H1 (cell line): Measurements from ENCODE around the gene CHST1. TPM values are rescaled to one million over a fixed set of nuclear protein-coding genes. Genes with fewer than 3 reads are reported as not detected.
A peak's percentile ranks its signal among the peaks of the same experiment; 100 is the strongest.

ENCODE experiments used
- CTCF ChIA-PET: fragments of 300-600 bp; sonication (Branson Sonifier 250); formaldehyde crosslinking; loops from one replicate; lab custom pipeline; 2021; ENCODE audit not compliant: partially characterized antibody; lab: Charles Lee
- POLR2A ChIA-PET: fragments of 300-600 bp; sonication (Branson Sonifier 250); formaldehyde crosslinking; loops from one replicate; lab custom pipeline; 2021; ENCODE audit warnings: inconsistent platforms; ENCODE audit not compliant: partially characterized antibody; lab: Charles Lee
- DNase-seq, 2 experiments: peaks; one replicate each; pipeline versions ENCODE4 v3.0.0 to v3.0.0-alpha.2; 2010 to 2022; ENCODE audit warnings: low spot score in 2 of 2, low read depth in 1 of 2, mixed read lengths in 1 of 2
- FAIRE-seq: peaks from 2 replicates; lab custom pipeline; 2011; peaks lifted over from hg19 to GRCh38; lab: Jason Lieb, UNC
- H2AFZ ChIP-seq: 2 replicates; pipeline ENCODE4 v1.8.1; 2012; ENCODE audit warnings: low read length, inconsistent platforms
- H2AK5ac ChIP-seq: 2 replicates; pipeline ENCODE4 v1.6.1; 2013; ENCODE audit warnings: low read depth, low read length
- H2BK120ac ChIP-seq: replicated peaks from 2 replicates; pipeline ENCODE3; 2013; ENCODE audit warnings: low read depth, low read length, inconsistent platforms
- H2BK12ac ChIP-seq: 2 replicates; pipeline ENCODE4 v1.6.1; 2013; ENCODE audit warnings: low read depth, low read length
- H2BK15ac ChIP-seq: 2 replicates; pipeline ENCODE4 v1.6.1; 2013; ENCODE audit warnings: low read length
- H2BK20ac ChIP-seq: 2 replicates; pipeline ENCODE4 v1.6.1; 2013; ENCODE audit warnings: low read length
- H2BK5ac ChIP-seq: 2 replicates; pipeline ENCODE4 v1.6.1; 2013; ENCODE audit warnings: low read depth, low read length
- H3K14ac ChIP-seq: 2 replicates; pipeline ENCODE4 v1.6.1; 2013; ENCODE audit warnings: inconsistent platforms; ENCODE audit not compliant: insufficient read length
- H3K18ac ChIP-seq: 2 replicates; pipeline ENCODE4 v1.6.1; 2013; ENCODE audit warnings: low read length; ENCODE audit errors: extremely low read depth
- H3K23ac ChIP-seq: 2 replicates; pipeline ENCODE4 v1.6.1; 2013; ENCODE audit warnings: inconsistent platforms; ENCODE audit not compliant: insufficient read length
- H3K23me2 ChIP-seq: 2 replicates; pipeline ENCODE4 v1.6.1; 2013; ENCODE audit warnings: low read depth, low read length
- H3K27ac ChIP-seq: 2 replicates; pipeline ENCODE4 v1.6.1; 2011; ENCODE audit warnings: low read depth, low read length, inconsistent platforms
- H3K27me3 ChIP-seq, 4 experiments: replicated peaks in 1 of 4; 1 replicate in 1 of 4; 2 replicates in 3 of 4; pipeline versions ENCODE4 v1.6.1 to v1.8.1; 2011 to 2013; ENCODE audit warnings: low read length in 3 of 4, mild to moderate bottlenecking in 3 of 4, inconsistent platforms in 2 of 4, mixed read lengths in 2 of 4, moderate library complexity in 1 of 4; ENCODE audit not compliant: control insufficient read depth in 3 of 4, insufficient read depth in 3 of 4; ENCODE audit errors: extremely low read depth in 1 of 4
- H3K36me3 ChIP-seq, 4 experiments: 2 replicates each; pipeline versions ENCODE4 v1.6.1 to v1.8.1; 2011 to 2013; ENCODE audit warnings: mild to moderate bottlenecking in 4 of 4, low read length in 3 of 4, moderate library complexity in 2 of 4, control low read depth in 1 of 4, inconsistent platforms in 1 of 4; ENCODE audit not compliant: insufficient read depth in 4 of 4, control insufficient read depth in 2 of 4
- H3K4ac ChIP-seq: replicated peaks from 2 replicates; pipeline ENCODE3; 2013; ENCODE audit warnings: low read length, low read depth, mixed read lengths, inconsistent platforms; ENCODE audit not compliant: insufficient read length
- H3K4me1 ChIP-seq, 4 experiments: replicated peaks in 1 of 4; 1 replicate in 1 of 4; 2 replicates in 3 of 4; pipeline versions ENCODE4 v1.6.1 to v1.8.1; 2011 to 2013; ENCODE audit warnings: low read length in 3 of 4, inconsistent platforms in 2 of 4, mixed read lengths in 1 of 4; ENCODE audit not compliant: insufficient read depth in 4 of 4, control insufficient read depth in 3 of 4
- H3K4me2 ChIP-seq, 2 experiments: 2 replicates each; pipeline versions ENCODE4 v1.6.1 to v1.8.1; 2011 to 2013; ENCODE audit warnings: low read depth in 2 of 2, low read length in 2 of 2, control low read depth in 1 of 2, inconsistent platforms in 1 of 2, mild to moderate bottlenecking in 1 of 2; ENCODE audit not compliant: insufficient read depth in 1 of 2
- H3K4me3 ChIP-seq, 4 experiments: fragments of 200-600, 300-600 bp in 1 of 4; sonication (generic), shearing (Covaris generic), sonication (Bioruptor Twin) in 1 of 4; 2 replicates each; pipeline versions ENCODE4 v1.5.1 to v1.8.1; 2011 to 2016; ENCODE audit warnings: low read length in 4 of 4, low read depth in 3 of 4, control low read depth in 2 of 4, inconsistent platforms in 2 of 4, mild to moderate bottlenecking in 2 of 4, mixed read lengths in 1 of 4, moderate library complexity in 1 of 4; ENCODE audit not compliant: insufficient read depth in 2 of 4; ENCODE audit errors: extremely low read depth in 1 of 4
- H3K56ac ChIP-seq: replicated peaks from 2 replicates; pipeline ENCODE3; 2013; ENCODE audit warnings: low read depth, mild to moderate bottlenecking, mixed read lengths, low read length, inconsistent platforms; ENCODE audit not compliant: insufficient read length
- H3K79me1 ChIP-seq: 2 replicates; pipeline ENCODE4 v1.6.1; 2013; ENCODE audit warnings: low read depth, low read length, control low read depth
- H3K79me2 ChIP-seq, 2 experiments: 2 replicates each; pipeline versions ENCODE4 v1.6.1 to v1.8.1; 2012 to 2013; ENCODE audit warnings: low read length in 2 of 2, mild to moderate bottlenecking in 2 of 2, inconsistent platforms in 1 of 2; ENCODE audit not compliant: insufficient read depth in 2 of 2, control insufficient read depth in 1 of 2
- H3K9ac ChIP-seq, 4 experiments: replicated peaks in 1 of 4; 1 replicate in 1 of 4; 2 replicates in 3 of 4; pipeline versions ENCODE4 v1.6.1 to v1.8.1; 2011 to 2013; ENCODE audit warnings: low read depth in 3 of 4, low read length in 3 of 4, control low read depth in 2 of 4, mild to moderate bottlenecking in 2 of 4, moderate library complexity in 2 of 4, inconsistent platforms in 1 of 4; ENCODE audit errors: extremely low read depth in 1 of 4
- H3K9me3 ChIP-seq, 2 experiments: 2 replicates each; pipeline versions ENCODE4 v1.6.1 to v1.8.1; 2012 to 2013; ENCODE audit warnings: mild to moderate bottlenecking in 2 of 2, moderate library complexity in 2 of 2, control low read depth in 1 of 2, inconsistent platforms in 1 of 2, low read depth in 1 of 2, low read length in 1 of 2, mixed read lengths in 1 of 2; ENCODE audit not compliant: insufficient read depth in 2 of 2
- H4K20me1 ChIP-seq, 2 experiments: replicated peaks in 1 of 2; 2 replicates each; pipeline versions ENCODE3 to v1.8.1; 2011 to 2013; ENCODE audit warnings: inconsistent platforms in 2 of 2, low read length in 2 of 2, mild to moderate bottlenecking in 1 of 2; ENCODE audit not compliant: insufficient read depth in 2 of 2, control insufficient read depth in 1 of 2
- H4K5ac ChIP-seq: 2 replicates; pipeline ENCODE4 v1.6.1; 2013; ENCODE audit warnings: low read length, low read depth, mixed read lengths, inconsistent platforms; ENCODE audit not compliant: insufficient read length
- H4K8ac ChIP-seq: 2 replicates; pipeline ENCODE4 v1.8.0; 2013; ENCODE audit warnings: mild to moderate bottlenecking, moderate library complexity, low read length, inconsistent platforms; ENCODE audit not compliant: insufficient read depth; ENCODE audit errors: extremely low read depth
- H4K91ac ChIP-seq: replicated peaks from 2 replicates; pipeline ENCODE3; 2013; ENCODE audit warnings: low read length, mixed read lengths, inconsistent platforms; ENCODE audit not compliant: insufficient read length
- FOSL1 ChIP-seq: IDR thresholded peaks from 2 replicates; pipeline ENCODE4 v1.6.1; 2011; ENCODE audit warnings: mild to moderate bottlenecking, low read depth, low read length, moderate library complexity; ENCODE audit not compliant: insufficient read depth
- KDM4A ChIP-seq: IDR thresholded peaks from one replicate; pipeline ENCODE4 v1.7.1; 2012; ENCODE audit warnings: low read depth, mild to moderate bottlenecking, moderate library complexity, low read length, inconsistent platforms; ENCODE audit not compliant: severe bottlenecking
- KDM5A ChIP-seq: fragments of 200-600 bp; IDR thresholded peaks from 2 replicates; pipeline ENCODE4 v1.7.1; 2012; ENCODE audit warnings: mild to moderate bottlenecking, low read length, inconsistent platforms, mixed read lengths
- NANOG ChIP-seq: IDR thresholded peaks from 2 replicates; pipeline ENCODE4 v1.6.1; 2011; ENCODE audit warnings: low read length, low read depth, mild to moderate bottlenecking, inconsistent platforms; ENCODE audit not compliant: insufficient read depth, poor library complexity, severe bottlenecking
- POLR2A ChIP-seq, 2 experiments: IDR thresholded peaks; 1 replicate in 1 of 2; 2 replicates in 1 of 2; pipeline ENCODE4 v1.6.1; 2011; ENCODE audit warnings: low read depth in 2 of 2, low read length in 2 of 2, mild to moderate bottlenecking in 2 of 2; ENCODE audit errors: control extremely low read depth in 1 of 2
- RAD21 ChIP-seq, 2 experiments: IDR thresholded peaks in 1 of 2; conservative IDR thresholded peaks in 1 of 2; 2 replicates each; pipeline ENCODE4 v1.6.1; 2011; ENCODE audit warnings: low read depth in 2 of 2, low read length in 2 of 2, improper control_type of control experiment in 1 of 2, inconsistent platforms in 1 of 2, mild to moderate bottlenecking in 1 of 2, moderate library complexity in 1 of 2
- RXRA ChIP-seq: IDR thresholded peaks from 2 replicates; pipeline ENCODE4 v1.6.1; 2011; ENCODE audit warnings: low read depth, mild to moderate bottlenecking, low read length, moderate library complexity; ENCODE audit not compliant: insufficient read depth
- SRF ChIP-seq: IDR thresholded peaks from 2 replicates; pipeline ENCODE4 v1.6.1; 2011; ENCODE audit warnings: mild to moderate bottlenecking, low read depth, low read length, moderate library complexity
- ZNF274 ChIP-seq: IDR thresholded peaks from 2 replicates; pipeline ENCODE4 v1.7.0; 2012; ENCODE audit warnings: low read length, borderline replicate concordance; ENCODE audit errors: extremely low read depth
- WGBS, 2 experiments: shearing (Covaris generic) in 1 of 2; methylation state at CpG; one replicate each; pipeline versions ENCODE4 v1.1.6 to v1.1.7; 2013 to 2015; ENCODE audit warnings: low lambda C conversion rate in 2 of 2, mixed read lengths in 2 of 2, inconsistent platforms in 1 of 2, low coverage in 1 of 2, missing lambda C conversion rate in 1 of 2; ENCODE audit not compliant: insufficient replicate concordance in 2 of 2, insufficient coverage in 1 of 2, insufficient read length in 1 of 2; ENCODE audit errors: extremely low coverage in 1 of 2, missing lambda C conversion rate in 1 of 2; 5-methylcytosine and 5-hydroxymethylcytosine counted together
- polyA plus RNA-seq, 7 experiments: library from polyadenylated mRNA; depleted of rRNA in 3 of 7; stranded (reverse) in 5 of 7; unstranded in 2 of 7; fragments of >200 nt in 5 of 7; fragments of 200-250 nt in 2 of 7; gene quantifications; 1 replicate in 5 of 7; 2 replicates in 1 of 7; 4 replicates in 1 of 7; pipeline versions ENCODE4 v1.2.1 to v1.2.3, GENCODE V29; 2011 to 2013; ENCODE audit warnings: missing spikeins in 2 of 7, mixed read lengths in 2 of 7
- total RNA-seq: library from RNA; stranded (reverse); fragmentation: NEBNext Ultra II Directional; extraction: Animal tissue kit (Norgen Biotek cat#: 25700); gene quantifications from 2 replicates; pipeline ENCODE4 v1.2.1, GENCODE V29; 2021

The CHST1 gene
- total and polyA plus RNA-seq, 2 of the 8 experiments (the other 6 are each of a cell fraction or from before 2014, with no cell fraction given): 1.6 to 3.8 TPM

GRCh38 chr11:45614196-45614828, 51.1 kb downstream of the CHST1 start:
- no peak overlapping the region for H3K18ac ChIP-seq
- H3K4me3 ChIP-seq: no peak overlapping the region
- H3K27me3 ChIP-seq: no peaks in the 10 kb centered on the region
- no peaks in the 10 kb centered on the region for H3K4me1 ChIP-seq
- H2BK12ac ChIP-seq: no peak overlapping the region
- H3K9me3 ChIP-seq: no peaks in the 10 kb centered on the region
- no peak overlapping the region for H2AFZ ChIP-seq
- no peak overlapping the region for H4K5ac ChIP-seq
- H3K14ac ChIP-seq: no peak overlapping the region
- no peaks in the 10 kb centered on the region for H3K23me2 ChIP-seq
- no peak overlapping the region for H3K56ac ChIP-seq
- POLR2A ChIA-PET: no interaction called here
- CTCF ChIA-PET: interaction anchor here (0.6 to 2.0 kb wide), 10 partner anchors 10 to 419 kb away, joined by 3 to 6 read pairs (median 3); no protein-coding TSS in a partner anchor
- no peak overlapping the region for H4K91ac ChIP-seq
- no peaks in the 10 kb centered on the region for H3K36me3 ChIP-seq
- no peak overlapping the region for H3K9ac ChIP-seq
- 83% methylated on average over 6 of the region's 6 CpGs; no CpG with 5 or more reads in 1 of the 2 experiments for WGBS, 2 experiments
- H4K20me1 ChIP-seq: no peaks in the 10 kb centered on the region
- no peak overlapping the region for H3K23ac ChIP-seq
- no peaks in the 10 kb centered on the region for H3K79me2 ChIP-seq
- H2BK120ac ChIP-seq: no peak overlapping the region
- H4K8ac ChIP-seq: no peak overlapping the region
- no peak overlapping the region for H2BK20ac ChIP-seq
- H2BK5ac ChIP-seq: no peak overlapping the region
- no peak overlapping the region for H2AK5ac ChIP-seq
- no peaks in the 10 kb centered on the region for H3K79me1 ChIP-seq
- FAIRE-seq (no peak), DNase-seq (peak in 1 of 2 experiments; percentile 20)
- H3K4me2 ChIP-seq: no peak overlapping the region
- H3K27ac ChIP-seq: no peak overlapping the region
- no peak overlapping the region for H3K4ac ChIP-seq
- H2BK15ac ChIP-seq: no peak overlapping the region
- TF ChIP-seq SRF: no peak
- TF ChIP-seq KDM5A: no peak
- no peak for TF ChIP-seq FOSL1
- TF ChIP-seq POLR2A (IDR thresholded peaks at IDR 0.05; ENCODE audit: control extremely low read depth in 1 of 2, low read depth in 2 of 2, low read length in 2 of 2): no peak
- TF ChIP-seq NANOG: no peak
- TF ChIP-seq ZNF274: no peak
- TF ChIP-seq KDM4A: no peak
- TF ChIP-seq RAD21 (IDR thresholded peaks at IDR 0.05 in 1 of 2, conservative IDR thresholded peaks at IDR 0.05 in 1 of 2; ENCODE audit: low read depth in 2 of 2, low read length in 2 of 2): no peak
- no peak for TF ChIP-seq RXRA
